BE2C (cell line): Measurements from ENCODE around the gene IL23A.

ENCODE experiments used
- DNase-seq: peaks from one replicate; pipeline ENCODE4 v3.0.0-alpha.2; 2020
- H3K27me3 ChIP-seq: fragments of 250-450 bp; sonication (Bioruptor Pico); 2 replicates; pipeline ENCODE4 v1.5.1; 2020; ENCODE audit warnings: mild to moderate bottlenecking
- H3K36me3 ChIP-seq: fragments of 250-450 bp; sonication (Bioruptor Pico); 2 replicates; pipeline ENCODE4 v1.5.1; 2020; ENCODE audit warnings: mild to moderate bottlenecking
- H3K4me1 ChIP-seq: fragments of 250-450 bp; sonication (Bioruptor Pico); 2 replicates; pipeline ENCODE4 v1.5.1; 2020
- H3K4me3 ChIP-seq: 2 replicates; pipeline ENCODE4 v1.5.1; 2011; ENCODE audit warnings: low read depth, low read length
- H3K9me3 ChIP-seq: fragments of 250-450 bp; sonication (Bioruptor Pico); 2 replicates; pipeline ENCODE4 v1.5.1; 2020
- CTCF ChIP-seq: IDR thresholded peaks from 2 replicates; pipeline ENCODE4 v1.5.1; 2012; ENCODE audit warnings: mild to moderate bottlenecking, low read depth, low read length

The IL23A gene

GRCh38 chr12:56307221-56307965 lies 31.3 kb upstream of the IL23A start:
- Histone ChIP-seq H3K4me1 (no peaks in the 10 kb centered on the region), H3K4me3 (no peak overlapping the region), H3K36me3 (peaks cover 25% of the 10 kb centered on the region), H3K27me3 (no peaks in the 10 kb centered on the region), H3K9me3 (no peaks in the 10 kb centered on the region)
- no peak for TF ChIP-seq CTCF
- no peak for DNase-seq

GRCh38 chr12:56308714-56309113 lies 30.0 kb upstream of the IL23A start:
- H3K4me3 ChIP-seq, result no peak overlapping the region
- no peaks in the 10 kb centered on the region for H3K9me3 ChIP-seq
- H3K36me3 ChIP-seq, result peaks cover 32% of the 10 kb centered on the region
- no peak for TF ChIP-seq CTCF
- DNase-seq, result no peak
- H3K27me3 ChIP-seq, result no peaks in the 10 kb centered on the region
- H3K4me1 ChIP-seq, result no peaks in the 10 kb centered on the region

- no peak for DNase-seq
- Histone ChIP-seq H3K4me1 (no peaks in the 10 kb centered on the region), H3K36me3 (peaks cover 40% of the 10 kb centered on the region), H3K9me3 (no peaks in the 10 kb centered on the region), H3K4me3 (no peak overlapping the region), H3K27me3 (no peaks in the 10 kb centered on the region)
- no peak for TF ChIP-seq CTCF
Observed at GRCh38 chr12:56311003-56311402, 27.7 kb upstream of the IL23A start.

- TF ChIP-seq CTCF, result no peak
- DNase-seq, result no peak
- Histone ChIP-seq H3K4me3 (peak overlapping the region; percentile 80), H3K27me3 (no peaks in the 10 kb centered on the region), H3K9me3 (no peaks in the 10 kb centered on the region), H3K36me3 (peaks cover 36% of the 10 kb centered on the region), H3K4me1 (no peaks in the 10 kb centered on the region)
Observed at GRCh38 chr12:56315249-56315621, 23.4 kb upstream of the IL23A start.

- peak; percentile 98 for DNase-seq
- H3K36me3 ChIP-seq, result peaks cover 30% of the 10 kb centered on the region
- no peaks in the 10 kb centered on the region for H3K9me3 ChIP-seq
- TF ChIP-seq CTCF, result peak; percentile 40
- no peaks in the 10 kb centered on the region for H3K4me1 ChIP-seq
- H3K27me3 ChIP-seq, result no peaks in the 10 kb centered on the region
- H3K4me3 ChIP-seq, result peak within 1 kb of the TSS; percentile 80
Observed at GRCh38 chr12:56315622-56316473, 22.8 kb upstream of the IL23A start, which contains the start of gene CNPY2. Gene CNPY2 (minus strand): TSS chr12:56315988. CDS start chr12:56315217, 771 bp downstream.

- no peak for DNase-seq
- H3K27me3 ChIP-seq, result no peaks in the 10 kb centered on the region
- H3K36me3 ChIP-seq, result peaks cover 21% of the 10 kb centered on the region
- no peaks in the 10 kb centered on the region for H3K9me3 ChIP-seq
- H3K4me1 ChIP-seq, result no peaks in the 10 kb centered on the region
- H3K4me3 ChIP-seq, result no peak overlapping the region
- TF ChIP-seq CTCF, result peak; percentile 16; the same call in 1 of the 2 replicates
Observed at GRCh38 chr12:56317675-56318074, 21.0 kb upstream of the IL23A start.
